HG03139 (cell line): Measurements from ENCODE around the gene CCNH.
A peak's percentile ranks its signal among the peaks of the same experiment; 100 is the strongest.

Experiments used
- ATAC-seq: cut with Tn5 transposase; IDR thresholded peaks from one replicate; pipeline ENCODE4 v1.9.1; 2021; ENCODE audit not compliant: unreplicated experiment

Gene CCNH

GRCh38 chr5:87412630-87413342 lies at the start of gene CCNH:
Gene CCNH, minus strand, starts transcription at chr5:87412930. Its CDS starts 136 bp downstream, at chr5:87412794.
- ATAC-seq: peak; percentile 99

GRCh38 chr5:87457706-87458105 lies 45.0 kb upstream of the CCNH start:
- ATAC-seq: no peak

- no peak for ATAC-seq
Measured at GRCh38 chr5:87453801-87454200, 41.1 kb upstream of the CCNH start.

GRCh38 chr5:87452837-87453236 lies 40.1 kb upstream of the CCNH start:
- no peak for ATAC-seq

- no peak for ATAC-seq
Measured at GRCh38 chr5:87442419-87442818, 29.7 kb upstream of the CCNH start.

GRCh38 chr5:87438231-87438630 lies 25.5 kb upstream of the CCNH start:
- no peak for ATAC-seq

GRCh38 chr5:87437724-87438123 lies 25.0 kb upstream of the CCNH start:
- ATAC-seq: no peak

- no peak for ATAC-seq
Measured at GRCh38 chr5:87435144-87435694, 22.5 kb upstream of the CCNH start.

- no peak for ATAC-seq
Measured at GRCh38 chr5:87434461-87434860, 21.7 kb upstream of the CCNH start.

- no peak for ATAC-seq
Measured at GRCh38 chr5:87433945-87434344, 21.2 kb upstream of the CCNH start.

GRCh38 chr5:87432460-87432859 lies 19.7 kb upstream of the CCNH start:
- ATAC-seq: no peak

- ATAC-seq: no peak
Measured at GRCh38 chr5:87430863-87431457, 18.2 kb upstream of the CCNH start.

GRCh38 chr5:87423755-87424154 lies 11.0 kb upstream of the CCNH start:
- no peak for ATAC-seq

GRCh38 chr5:87421307-87421706 lies 8.6 kb upstream of the CCNH start:
- ATAC-seq: no peak

GRCh38 chr5:87418506-87418905 lies 5.8 kb upstream of the CCNH start:
- no peak for ATAC-seq

GRCh38 chr5:87413343-87413645 lies 564 bp upstream of the CCNH start:
- ATAC-seq: no peak

GRCh38 chr5:87411973-87412629 lies 629 bp downstream of the CCNH start:
- no peak for ATAC-seq

- ATAC-seq: no peak
Measured at GRCh38 chr5:87411586-87411972, 1.2 kb downstream of the CCNH start.

- no peak for ATAC-seq
Measured at GRCh38 chr5:87410931-87411330, 1.8 kb downstream of the CCNH start.

- no peak for ATAC-seq
Measured at GRCh38 chr5:87408204-87408603, 4.5 kb downstream of the CCNH start.

GRCh38 chr5:87405472-87406155 lies 7.1 kb downstream of the CCNH start:
- ATAC-seq: no peak

- no peak for ATAC-seq
Measured at GRCh38 chr5:87404359-87404758, 8.4 kb downstream of the CCNH start.
